ENCODE measurements around the gene NT5DC1.

Gene NT5DC1

DNA sequence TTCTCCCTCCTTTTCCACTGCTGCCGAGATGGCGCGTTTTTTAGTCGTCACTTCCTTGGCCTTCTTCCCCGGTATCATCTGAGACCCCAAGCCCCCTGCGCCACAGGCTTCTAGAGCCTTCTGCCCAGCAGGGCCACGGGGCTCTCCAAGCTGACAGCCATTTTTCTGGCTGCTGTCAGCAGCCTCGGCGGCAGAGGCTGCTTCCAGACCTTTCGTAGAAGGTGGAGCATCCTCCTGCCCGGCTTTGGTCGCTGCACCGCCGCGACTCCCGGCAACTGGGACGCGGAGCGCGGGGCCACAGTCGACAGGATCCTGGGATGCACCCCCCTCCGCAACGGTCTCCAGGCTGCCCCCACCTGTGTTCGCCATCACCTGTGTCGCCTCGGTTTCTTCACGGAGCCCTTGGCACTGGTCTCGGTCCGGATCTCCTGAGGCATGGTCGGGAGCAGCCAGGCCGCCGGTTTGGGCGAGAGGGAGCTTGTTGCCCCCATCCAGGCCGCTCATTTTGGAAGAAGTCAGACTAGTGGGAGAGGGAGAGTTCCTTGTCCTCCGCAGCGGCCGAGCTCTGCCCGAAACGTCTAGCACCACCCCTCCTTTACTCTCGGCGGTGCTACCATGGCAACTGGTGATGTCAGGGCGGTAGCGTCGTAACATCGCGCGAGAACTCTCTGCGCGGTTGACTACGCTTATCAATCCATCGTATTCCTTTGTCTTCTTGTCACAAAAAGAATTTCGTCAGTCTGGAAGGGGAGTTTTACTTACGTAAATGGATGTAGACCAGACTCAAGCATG, 153.0 kb downstream of the NT5DC1 start, which contains the start of gene TSPYL4:
Gene TSPYL4, minus strand, starts transcription at position 571 of the 792 bp plus-strand sequence. Its CDS starts 67 bp downstream, at position 504.
- peak within 1 kb of the TSS; percentile 76 for H3K27ac ChIP-seq
- peak; percentile 30; the same call in 1 of the 2 replicates for TF ChIP-seq ZFX (IDR thresholded peaks at IDR 0.05)
- TF ChIP-seq, protein P1, sequence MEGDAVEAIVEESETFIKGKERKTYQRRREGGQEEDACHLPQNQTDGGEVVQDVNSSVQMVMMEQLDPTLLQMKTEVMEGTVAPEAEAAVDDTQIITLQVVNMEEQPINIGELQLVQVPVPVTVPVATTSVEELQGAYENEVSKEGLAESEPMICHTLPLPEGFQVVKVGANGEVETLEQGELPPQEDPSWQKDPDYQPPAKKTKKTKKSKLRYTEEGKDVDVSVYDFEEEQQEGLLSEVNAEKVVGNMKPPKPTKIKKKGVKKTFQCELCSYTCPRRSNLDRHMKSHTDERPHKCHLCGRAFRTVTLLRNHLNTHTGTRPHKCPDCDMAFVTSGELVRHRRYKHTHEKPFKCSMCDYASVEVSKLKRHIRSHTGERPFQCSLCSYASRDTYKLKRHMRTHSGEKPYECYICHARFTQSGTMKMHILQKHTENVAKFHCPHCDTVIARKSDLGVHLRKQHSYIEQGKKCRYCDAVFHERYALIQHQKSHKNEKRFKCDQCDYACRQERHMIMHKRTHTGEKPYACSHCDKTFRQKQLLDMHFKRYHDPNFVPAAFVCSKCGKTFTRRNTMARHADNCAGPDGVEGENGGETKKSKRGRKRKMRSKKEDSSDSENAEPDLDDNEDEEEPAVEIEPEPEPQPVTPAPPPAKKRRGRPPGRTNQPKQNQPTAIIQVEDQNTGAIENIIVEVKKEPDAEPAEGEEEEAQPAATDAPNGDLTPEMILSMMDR (conservative IDR thresholded peaks at IDR 0.05): no peak

DNA sequence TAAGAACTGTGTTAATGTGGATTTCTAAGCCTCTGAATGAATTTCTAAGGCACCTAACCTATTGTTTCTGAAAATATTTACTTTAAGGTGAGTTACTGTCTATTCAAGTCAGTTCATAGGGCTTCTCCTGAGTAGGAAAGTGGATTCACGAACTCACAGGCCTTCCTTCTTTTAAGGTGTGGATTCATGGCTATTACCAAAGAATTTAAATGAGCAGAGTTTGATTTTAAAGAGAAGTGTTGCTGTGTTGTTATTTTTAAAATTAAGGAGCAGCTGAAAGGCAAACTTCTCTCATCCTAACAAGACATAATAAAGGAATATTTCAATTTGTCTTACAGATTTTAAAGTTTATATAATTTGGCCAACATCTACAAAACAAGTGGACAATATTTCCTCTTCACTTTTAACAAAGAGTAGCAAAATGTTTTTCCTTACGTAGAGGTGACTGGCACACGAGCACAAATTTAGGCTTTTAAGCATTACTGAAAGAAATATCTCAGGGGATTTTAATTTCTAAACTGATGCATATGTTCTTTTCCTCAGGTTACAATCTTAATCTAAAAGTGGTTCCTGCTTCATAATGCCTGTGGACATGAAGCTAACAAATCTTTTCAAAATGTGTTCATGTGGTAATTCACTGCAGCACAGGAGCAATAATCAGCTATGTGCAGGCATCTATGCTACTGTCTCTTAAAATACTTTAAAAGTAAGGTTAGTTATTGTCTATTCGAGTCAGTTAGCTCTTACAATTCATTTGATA, 153.8 kb downstream of the NT5DC1 start:
- peak overlapping the region; percentile 76 for H3K27ac ChIP-seq
- TF ChIP-seq, protein P1 (conservative IDR thresholded peaks at IDR 0.05): no peak
- no peak for TF ChIP-seq ZFX (IDR thresholded peaks at IDR 0.05)

DNA sequence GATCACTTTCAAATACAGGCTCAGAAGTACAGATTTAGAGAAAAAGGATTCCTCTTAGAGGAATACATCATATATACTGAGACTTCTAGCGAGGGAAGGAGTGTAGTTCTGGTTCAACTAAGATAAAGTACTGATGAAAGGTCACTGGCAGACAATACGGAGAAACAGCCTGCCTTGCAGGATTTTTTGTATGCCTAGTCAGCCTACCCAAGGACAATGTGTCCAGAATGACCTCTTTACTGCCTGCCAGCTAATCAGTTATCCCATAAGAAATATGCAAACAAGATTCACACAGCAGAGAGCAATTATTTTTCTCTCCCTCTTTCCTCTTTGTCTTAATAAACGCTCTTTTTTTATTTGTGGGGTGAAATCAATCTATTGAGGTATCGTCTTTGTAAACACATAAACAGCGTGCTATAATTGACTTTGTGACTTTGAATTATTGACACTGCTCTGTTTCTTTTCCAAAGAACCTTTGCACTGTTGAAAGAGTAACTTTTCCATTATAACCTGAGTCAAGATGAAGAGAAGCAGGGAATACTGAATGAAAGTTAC, 154.7 kb downstream of the NT5DC1 start:
- TF ChIP-seq ZFX (IDR thresholded peaks at IDR 0.05): no peak
- TF ChIP-seq, protein P1 (conservative IDR thresholded peaks at IDR 0.05): no peak
- H3K27ac ChIP-seq: no peak overlapping the region

DNA sequence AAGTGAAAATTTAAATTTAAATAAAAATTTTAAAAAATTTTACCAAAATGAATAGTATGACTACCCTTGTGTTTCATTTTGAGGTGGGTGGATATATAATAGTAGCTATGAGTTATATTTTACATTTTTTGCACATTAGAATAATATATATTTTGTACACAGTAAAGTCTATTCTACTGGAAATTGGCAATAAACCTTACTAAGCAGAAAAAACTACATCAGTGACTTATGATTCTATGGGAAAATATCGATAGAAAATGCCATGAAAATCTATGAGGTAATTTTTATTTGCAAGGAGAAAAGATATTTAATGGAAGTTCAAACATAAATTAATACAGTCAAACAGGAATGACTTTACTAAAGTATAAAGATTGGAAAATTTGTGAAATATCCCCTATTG, 156.0 kb downstream of the NT5DC1 start:
- TF ChIP-seq, protein P1 (conservative IDR thresholded peaks at IDR 0.05): no peak
- no peak for TF ChIP-seq ZFX (IDR thresholded peaks at IDR 0.05)
- H3K27ac ChIP-seq: no peak overlapping the region

DNA sequence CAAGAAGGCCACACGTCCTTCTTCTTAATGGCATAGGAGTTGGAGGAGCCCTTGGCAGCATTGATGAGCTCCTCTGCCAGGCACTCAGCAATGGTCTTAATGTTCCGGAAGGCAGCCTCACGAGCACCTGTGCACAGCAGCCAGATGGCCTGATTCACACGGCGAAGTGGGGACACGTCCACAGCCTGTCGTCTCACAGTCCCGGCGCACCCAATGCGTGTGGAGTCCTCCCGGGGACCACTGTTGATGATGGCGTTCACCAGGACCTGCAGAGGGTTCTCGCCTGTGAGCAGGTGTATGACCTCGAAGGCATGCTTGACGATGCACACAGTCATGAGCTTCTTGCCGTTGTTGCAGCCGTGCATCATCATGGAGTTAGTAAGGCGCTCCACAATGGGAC, 157.9 kb downstream of the NT5DC1 start:
- TF ChIP-seq ZFX (IDR thresholded peaks at IDR 0.05): no peak
- TF ChIP-seq, protein P1 (conservative IDR thresholded peaks at IDR 0.05): no peak
- H3K27ac ChIP-seq: no peak overlapping the region

DNA sequence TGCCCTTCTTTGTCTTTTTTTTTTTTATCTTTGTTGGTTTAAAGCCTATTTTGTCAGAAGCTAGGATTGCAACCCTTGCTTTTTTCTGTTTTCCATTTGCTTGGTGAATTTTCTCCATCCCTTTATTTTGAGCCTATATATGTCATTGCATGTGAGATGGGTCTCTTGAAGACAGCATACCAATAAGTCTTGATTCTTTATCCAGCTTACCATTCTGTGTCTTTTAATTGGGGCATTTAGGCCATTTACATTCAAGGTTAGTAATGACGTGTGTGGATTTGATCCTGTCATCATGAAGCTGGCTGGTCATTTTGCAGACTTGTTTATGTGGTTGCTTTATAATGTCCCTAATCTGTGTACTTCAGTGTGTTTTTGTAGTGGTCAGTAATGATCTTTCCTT, 162.7 kb downstream of the NT5DC1 start:
- no peak for TF ChIP-seq ZFX (IDR thresholded peaks at IDR 0.05)
- TF ChIP-seq, protein P1 (conservative IDR thresholded peaks at IDR 0.05): no peak
- no peak overlapping the region for H3K27ac ChIP-seq
